Erythroblast (primary cell): ENCODE measurements around the gene ST6GALNAC4.
A peak's percentile ranks its signal among the peaks of the same experiment; 100 is the strongest.

ENCODE experiments used
- DNase-seq, 2 experiments: peaks; one replicate each; lab custom pipeline; 2025; lab: John Stamatoyannopoulos, UW
- GATA1 ChIP-seq: IDR thresholded peaks from 2 replicates; pipeline ENCODE4 v1.6.1; 2011; ENCODE audit warnings: low read depth, mild to moderate bottlenecking, control low read depth, low read length, moderate library complexity
- POLR2A ChIP-seq: IDR thresholded peaks from 2 replicates; pipeline ENCODE4 v1.6.1; 2011; ENCODE audit warnings: mild to moderate bottlenecking, low read length

ST6GALNAC4 gene

DNA sequence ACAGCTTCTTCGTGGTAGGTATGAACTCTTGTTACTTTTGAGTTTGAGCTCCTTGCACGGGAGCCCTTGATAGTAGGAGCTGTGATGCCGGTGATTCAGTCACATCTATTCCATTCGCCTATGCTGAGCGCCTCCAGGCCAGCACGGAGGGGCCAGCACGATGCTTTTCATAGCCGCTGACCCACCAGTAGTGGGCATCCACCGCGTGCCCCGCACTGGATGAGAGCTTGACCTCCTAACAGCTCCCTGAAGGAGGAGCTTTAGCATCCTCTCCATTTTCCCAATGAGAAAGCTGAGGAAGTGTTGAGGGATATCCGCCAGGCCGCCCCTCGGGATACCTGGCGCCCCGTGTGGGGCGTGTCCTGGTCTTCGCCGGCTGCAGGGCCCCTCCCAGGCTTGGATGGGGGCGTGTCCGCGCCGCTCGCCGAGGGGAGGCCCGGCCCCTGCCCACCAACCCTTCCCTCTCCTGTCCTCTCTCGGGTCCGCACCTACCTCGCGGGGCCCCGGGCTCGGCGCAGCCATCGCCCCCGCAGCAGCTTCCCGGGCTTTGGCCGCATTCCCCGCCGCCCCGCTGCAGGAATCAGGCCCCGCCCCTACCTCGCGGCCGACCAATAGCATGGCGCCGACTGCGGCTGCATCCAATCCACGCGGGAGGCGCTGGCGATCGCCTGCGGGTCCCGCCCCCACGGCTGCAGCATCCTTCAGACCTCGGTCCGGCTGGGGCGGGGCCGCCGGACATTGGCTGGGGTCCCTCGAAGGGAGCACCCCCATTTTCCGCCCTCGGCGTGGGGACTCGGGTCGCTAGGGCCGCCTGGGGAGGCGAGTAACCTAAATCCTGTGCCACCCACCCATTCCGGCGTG is 13.6 kb upstream of the ST6GALNAC4 start, which contains the start of gene PIP5KL1:
TSS of gene PIP5KL1 (minus strand) at position 547 of the 861 bp plus-strand sequence. CDS start at position 522, 25 bp downstream.
- TF ChIP-seq GATA1 = no peak
- TF ChIP-seq POLR2A = no peak
- peak; percentile 77 to 84 for DNase-seq

DNA sequence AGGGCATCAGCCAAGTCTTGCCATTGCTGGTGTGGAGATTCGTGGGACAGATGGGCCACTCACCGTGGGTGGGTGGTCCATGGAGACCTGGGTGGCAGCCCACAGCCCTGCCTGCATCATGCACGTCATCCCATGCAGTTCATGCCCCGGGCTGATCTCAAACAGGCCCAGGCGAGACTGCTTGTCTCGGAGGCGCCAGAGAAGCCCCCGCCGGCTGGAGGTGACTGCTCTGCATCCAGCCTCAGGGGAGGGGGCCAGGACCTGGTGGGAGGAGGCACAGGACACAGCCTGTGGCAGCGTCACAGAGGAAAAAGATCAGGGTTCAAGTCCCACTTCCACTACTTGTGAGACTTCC is 12.8 kb upstream of the ST6GALNAC4 start:
- TF ChIP-seq POLR2A (no peak), GATA1 (no peak)
- no peak for DNase-seq

DNA sequence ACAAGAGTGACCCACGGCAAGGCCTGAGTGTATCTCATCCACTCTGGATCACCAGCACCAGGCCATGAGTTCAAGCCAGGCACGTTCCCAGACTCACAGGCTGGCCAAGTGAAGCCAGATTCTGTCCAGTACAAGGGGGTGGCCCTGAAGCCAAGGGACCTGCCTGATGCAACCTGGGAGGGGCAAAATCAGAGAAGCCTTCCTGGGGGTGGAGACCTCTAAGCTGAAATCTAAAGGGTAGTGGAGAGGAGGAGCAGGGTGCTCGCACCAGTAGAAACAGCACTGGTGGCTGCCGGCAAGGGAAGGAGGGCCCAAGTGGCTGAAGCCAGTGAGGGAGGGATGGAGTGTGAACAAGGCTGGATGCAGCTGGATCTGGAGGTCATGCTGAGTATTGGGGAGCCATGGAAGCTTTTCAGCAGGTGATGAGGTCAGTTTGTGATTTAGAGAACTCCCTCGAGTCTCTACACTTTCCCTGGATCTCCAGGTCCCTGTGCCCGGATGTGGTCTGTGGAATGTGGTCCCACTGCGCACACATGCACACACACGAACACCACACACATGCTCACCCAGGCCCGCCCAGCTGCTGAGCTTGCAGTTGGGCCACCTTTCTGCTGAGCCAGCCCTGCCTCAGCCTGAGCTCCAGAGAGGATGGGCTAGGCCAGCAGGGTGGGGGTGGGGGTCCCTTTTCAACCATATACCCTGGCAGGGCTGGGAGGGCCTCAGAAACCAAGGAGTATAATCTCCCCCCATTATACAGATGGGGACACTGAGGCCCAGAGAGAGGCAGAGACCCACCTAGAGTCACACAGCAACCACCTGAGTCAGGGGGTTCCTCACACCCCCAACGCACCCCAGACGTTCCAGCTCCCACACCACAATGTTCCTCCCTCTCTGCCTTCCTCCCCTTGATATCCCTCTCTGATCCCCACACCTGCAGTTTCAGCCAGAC is 12.1 kb upstream of the ST6GALNAC4 start:
- TF ChIP-seq GATA1 (no peak), POLR2A (peak; percentile 38)
- peak in 1 of 2 experiments; percentile 47 for DNase-seq

DNA sequence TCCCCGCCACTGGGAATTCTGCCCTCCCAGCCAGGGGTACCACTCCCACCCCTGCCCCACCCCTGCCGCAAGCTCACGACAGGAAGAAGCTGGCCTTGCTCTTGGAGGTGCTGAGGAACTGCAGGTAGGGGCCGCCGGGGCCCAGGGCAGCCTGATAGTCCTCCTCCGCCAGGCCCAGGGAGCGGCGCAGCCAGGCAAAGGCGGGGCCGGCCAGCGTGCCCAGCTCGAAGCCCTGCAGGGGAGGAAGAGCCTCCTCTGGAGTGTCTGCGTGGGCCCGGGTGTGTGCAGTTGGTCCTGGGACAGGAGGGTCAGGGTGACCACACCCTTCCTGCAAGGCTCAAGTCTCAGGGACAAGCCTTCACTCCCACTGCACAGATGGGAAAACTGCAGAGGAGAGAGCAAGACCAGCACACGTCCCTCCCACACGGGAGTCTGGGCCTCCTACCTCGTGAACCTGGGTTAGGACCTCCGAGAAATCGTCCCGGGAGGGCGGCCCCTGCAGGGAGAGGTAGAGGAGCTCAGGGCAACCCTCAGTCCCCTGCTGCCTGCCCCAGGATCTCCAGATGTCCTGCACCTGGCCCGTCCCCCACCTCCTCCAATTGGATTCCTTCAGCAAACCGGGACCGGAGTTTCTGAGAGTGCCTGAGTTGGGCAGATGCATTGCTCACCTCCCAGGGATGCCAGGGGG is 11.3 kb upstream of the ST6GALNAC4 start:
- TF ChIP-seq POLR2A (peak; percentile 11), GATA1 (no peak)
- DNase-seq = peak; percentile 48 to 49

DNA sequence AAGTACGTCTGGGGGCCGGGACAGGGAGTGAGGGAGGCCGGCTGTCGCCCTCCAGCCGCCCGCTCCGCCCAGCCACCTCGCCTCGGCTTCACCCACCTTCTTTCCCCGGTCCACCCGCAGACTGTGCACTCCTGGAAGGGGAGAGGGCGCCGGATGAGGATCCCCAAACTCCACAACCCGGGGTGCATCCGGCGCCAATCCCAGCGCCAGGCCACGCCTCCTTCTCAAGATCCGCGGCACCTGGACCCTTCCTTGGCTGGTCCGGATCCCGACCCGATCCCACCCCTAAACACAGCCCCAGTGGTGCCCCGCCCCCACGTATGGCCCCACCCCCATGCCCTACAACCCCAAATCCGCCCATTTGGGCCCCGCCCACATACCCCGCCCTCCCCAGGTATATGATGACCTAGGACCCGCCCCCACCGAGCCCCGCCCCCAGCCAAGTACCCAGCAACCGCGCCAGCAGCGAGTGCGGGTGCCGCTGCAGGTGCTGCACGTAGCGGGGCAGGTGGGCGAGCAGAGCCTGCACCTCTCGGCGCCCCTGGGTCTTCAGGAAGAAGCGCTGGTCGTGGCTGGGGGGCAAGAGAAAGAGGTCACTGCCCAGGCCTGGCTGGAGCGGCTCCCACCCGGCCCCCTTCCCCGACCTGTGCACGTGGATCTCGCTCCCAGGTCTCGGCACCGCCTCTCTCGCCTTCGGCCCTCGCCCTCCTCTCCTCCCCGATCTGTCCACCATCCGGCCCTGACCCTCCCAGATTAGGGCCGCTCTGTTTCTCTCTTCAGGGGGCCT is 10.6 kb upstream of the ST6GALNAC4 start:
- TF ChIP-seq POLR2A = no peak
- no peak for TF ChIP-seq GATA1
- peak; percentile 43 to 62 for DNase-seq

DNA sequence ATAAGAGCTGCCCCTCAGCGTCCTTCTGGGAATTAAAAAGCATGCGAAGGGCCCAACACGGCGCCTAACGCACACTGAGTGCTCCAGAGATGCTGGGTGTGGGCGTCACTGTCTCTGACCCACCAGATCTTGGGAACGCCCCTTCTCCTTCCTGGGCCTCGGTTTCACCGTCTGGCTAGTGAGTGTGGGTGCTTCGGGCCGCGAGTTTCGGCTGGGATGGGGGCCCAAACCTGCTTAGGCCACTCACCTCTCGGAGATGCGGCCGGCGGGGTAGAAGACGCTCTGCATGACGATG is 10.0 kb upstream of the ST6GALNAC4 start:
- no peak for TF ChIP-seq POLR2A
- no peak for TF ChIP-seq GATA1
- peak; percentile 36 to 45 for DNase-seq

DNA sequence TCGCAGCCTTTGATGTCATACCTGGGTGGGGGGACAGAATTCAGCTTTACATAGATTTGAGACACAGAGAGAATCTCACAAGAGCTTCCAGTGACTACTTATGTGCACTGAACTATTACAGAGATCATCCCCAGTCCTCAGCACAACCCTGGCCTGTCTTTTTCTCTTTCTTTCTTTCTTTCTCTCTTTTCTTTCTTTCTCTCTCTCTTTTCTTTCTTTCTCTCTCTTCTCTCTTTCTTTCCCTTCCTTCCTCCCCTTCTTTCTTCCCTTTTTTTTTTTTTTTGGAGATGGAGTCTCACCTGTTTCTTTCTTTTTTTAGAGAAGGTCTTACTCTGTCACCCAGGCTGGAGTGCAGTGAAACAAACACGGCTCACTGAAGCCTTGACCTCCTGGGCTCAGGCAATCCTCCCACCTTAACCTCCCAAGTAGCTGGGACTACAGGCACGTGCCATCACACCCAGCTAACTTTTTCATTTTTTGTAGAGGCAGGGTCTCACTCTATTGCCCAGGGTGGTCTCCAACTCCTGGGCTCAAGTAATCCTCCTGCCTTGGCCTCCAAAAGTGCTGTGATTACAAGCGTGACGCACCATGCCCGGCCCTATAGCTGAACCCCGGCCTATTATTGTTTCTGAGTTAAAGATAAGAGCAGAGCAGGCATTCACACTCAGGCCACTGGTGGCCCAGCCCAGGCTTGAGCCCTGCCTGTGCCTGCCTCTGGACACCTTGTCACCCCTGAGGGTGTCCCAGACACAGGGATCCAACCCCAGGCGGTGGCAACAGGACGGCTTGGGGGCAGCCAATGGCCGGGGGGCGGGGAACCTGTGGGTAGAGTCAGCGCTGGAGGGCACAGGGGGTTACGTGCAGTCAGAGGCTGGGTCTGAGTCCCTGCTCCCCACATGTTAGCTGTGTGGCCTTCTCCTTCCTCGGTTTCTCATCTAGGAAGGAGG is 9.4 kb upstream of the ST6GALNAC4 start:
- TF ChIP-seq GATA1 (no peak), POLR2A (no peak)
- no peak for DNase-seq

DNA sequence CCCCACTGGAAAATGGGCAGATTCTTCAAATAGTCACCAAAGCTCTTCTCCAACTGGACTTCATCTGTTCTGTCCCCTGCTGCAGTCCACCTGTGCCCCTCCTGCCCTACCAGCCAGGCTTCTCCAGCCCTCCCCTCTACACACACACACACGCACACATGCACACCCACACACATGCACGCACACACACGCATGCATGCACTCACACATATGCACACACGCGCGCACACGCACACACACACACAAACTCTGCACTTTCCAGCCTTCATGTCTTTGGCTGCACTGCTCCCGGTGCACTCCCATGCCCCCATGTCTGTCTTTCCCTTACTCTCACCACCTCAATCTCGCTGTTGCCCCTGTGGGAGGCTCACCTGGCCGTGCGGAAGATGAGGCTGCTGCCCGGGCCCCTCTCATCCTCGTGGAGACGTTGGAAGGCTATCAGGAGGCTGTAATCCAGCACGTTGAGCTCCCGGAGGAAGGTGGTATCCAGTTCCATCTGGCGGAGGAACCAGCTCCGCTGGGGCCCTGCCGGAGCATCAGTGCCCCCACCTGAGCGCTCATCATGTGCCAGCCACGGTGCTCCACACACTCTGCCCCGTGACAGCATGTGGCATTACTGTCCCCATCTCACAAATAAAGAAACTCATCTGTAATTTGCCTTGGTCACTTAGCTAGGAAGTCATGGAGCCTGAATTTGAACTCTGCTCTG is 8.0 kb upstream of the ST6GALNAC4 start:
- no peak for DNase-seq
- TF ChIP-seq GATA1 = no peak
- TF ChIP-seq POLR2A = no peak

DNA sequence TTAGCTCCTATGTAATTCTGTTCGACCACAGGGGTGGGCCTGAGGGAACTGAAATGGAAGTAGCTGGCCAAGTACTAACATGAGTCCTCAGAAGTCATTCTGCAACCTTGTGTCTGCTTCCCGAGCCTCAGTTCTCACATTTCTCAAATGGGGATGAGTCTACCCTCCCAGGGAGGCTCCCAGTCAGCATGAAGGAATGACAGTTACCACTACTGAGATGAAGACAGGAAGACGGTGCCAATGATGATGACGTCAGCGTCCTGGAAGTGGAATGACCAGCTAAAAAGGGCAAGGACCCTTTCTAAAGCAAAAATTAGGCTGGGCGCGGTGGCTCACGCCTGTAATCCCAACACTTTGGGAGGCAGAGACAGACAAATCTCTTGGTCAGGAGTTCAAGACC is 6.9 kb upstream of the ST6GALNAC4 start:
- no peak for DNase-seq
- TF ChIP-seq POLR2A (no peak), GATA1 (no peak)

DNA sequence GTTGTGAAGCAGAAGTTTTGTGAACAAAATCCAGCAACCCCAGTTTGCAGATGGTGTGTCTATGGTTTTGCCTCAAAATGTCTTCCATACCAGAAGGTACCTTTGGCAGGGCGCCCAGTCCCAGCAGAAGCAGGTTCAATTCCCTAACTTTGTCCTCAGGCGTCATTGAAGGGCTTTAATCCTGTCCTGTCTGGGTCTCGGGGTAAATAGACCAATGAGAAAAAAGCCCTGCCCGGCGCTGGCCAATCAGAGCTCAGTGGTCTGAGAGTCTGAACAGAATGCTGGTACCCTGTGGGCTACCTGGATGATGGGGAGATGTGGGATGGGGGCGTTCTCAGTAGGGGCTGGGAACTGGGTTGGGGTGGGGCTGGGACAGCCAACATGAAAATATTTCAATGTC is 6.2 kb upstream of the ST6GALNAC4 start:
- DNase-seq = no peak
- no peak for TF ChIP-seq GATA1

DNA sequence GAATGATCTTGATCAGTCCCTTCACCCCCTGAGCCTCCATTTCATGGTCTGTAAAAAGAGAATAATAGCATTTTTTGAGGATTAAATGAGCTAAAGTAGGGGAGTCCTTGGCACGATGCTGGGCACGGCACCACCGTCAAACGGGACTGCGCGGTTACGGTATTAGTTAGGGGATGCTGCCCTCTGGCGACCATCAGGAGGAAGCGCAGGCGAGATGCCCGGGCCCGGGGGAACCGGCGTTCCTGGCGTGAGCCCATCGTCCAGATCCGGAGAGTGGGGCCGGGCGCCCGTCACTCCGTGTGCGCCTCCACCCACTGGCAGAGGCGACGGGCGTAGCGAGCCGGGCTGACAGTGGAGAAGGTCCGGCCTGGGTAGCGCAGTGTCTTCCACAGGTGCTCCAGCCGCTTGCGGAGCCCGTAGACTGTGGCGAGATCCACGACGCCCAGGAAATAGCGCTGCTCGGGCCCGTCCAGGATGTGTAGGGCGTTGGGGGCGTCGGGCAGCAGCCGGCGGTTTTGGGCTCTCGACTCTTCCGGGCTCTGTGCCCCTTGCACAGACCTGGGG is 4.8 kb upstream of the ST6GALNAC4 start:
- DNase-seq = peak; percentile 72 to 87
- no peak for TF ChIP-seq GATA1
- TF ChIP-seq POLR2A = no peak
